ENCODE measurements around the gene TAF15.

DNA sequence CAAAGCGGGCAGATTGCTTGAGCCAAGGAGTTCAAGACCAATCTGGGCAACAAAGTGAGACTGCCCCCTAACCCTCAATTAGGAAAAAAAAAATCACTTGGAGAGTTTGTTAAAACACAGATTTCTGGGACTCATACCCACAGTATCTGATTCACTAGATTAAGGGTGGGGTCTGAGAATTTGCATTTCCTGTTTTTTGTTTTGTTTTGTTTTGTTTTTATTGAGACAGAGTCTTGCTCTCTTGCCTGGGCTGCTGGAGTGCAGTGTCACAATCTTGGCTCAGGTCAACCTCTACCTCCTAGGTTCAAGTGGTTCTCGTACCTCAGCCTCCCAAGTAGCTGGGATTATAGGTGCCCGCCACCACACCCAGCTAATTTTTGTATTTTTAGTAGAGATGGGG, 58.3 kb downstream of the TAF15 start:
- TF ChIP-seq CTCF (IDR thresholded peaks at IDR 0.05) (no peak), POLR2A (IDR thresholded peaks at IDR 0.05) (no peak)
